ENCODE data around the gene LRMDA.

Gene LRMDA

GRCh38 chr10:76074659-76075058 lies 643.2 kb downstream of the LRMDA start:
- no peak for DNase-seq

- no peak for DNase-seq
These were observed 649.0 kb downstream of the LRMDA start for GRCh38 chr10:76080451-76080850.

- no peak for DNase-seq
These were observed 649.6 kb downstream of the LRMDA start for GRCh38 chr10:76080991-76081390.

GRCh38 chr10:76082232-76082631 lies 650.8 kb downstream of the LRMDA start:
- no peak for DNase-seq

GRCh38 chr10:76082956-76083355 lies 651.5 kb downstream of the LRMDA start:
- no peak for DNase-seq

- no peak for DNase-seq
These were observed 653.8 kb downstream of the LRMDA start for GRCh38 chr10:76085002-76085816.

- no peak for DNase-seq
These were observed 654.4 kb downstream of the LRMDA start for GRCh38 chr10:76085817-76086167.

GRCh38 chr10:76086170-76086760 lies 654.8 kb downstream of the LRMDA start:
- DNase-seq = no peak

- no peak for DNase-seq
These were observed 655.6 kb downstream of the LRMDA start for GRCh38 chr10:76086761-76087639.

- DNase-seq = no peak
These were observed 656.6 kb downstream of the LRMDA start for GRCh38 chr10:76088008-76088407.

- DNase-seq = no peak
These were observed 657.6 kb downstream of the LRMDA start for GRCh38 chr10:76088980-76089379.

GRCh38 chr10:76089556-76090180 lies 658.2 kb downstream of the LRMDA start:
- no peak for DNase-seq

GRCh38 chr10:76091926-76092325 lies 660.5 kb downstream of the LRMDA start:
- no peak for DNase-seq

GRCh38 chr10:76106611-76107010 lies 675.2 kb downstream of the LRMDA start:
- no peak for DNase-seq

- no peak for DNase-seq
These were observed 677.3 kb downstream of the LRMDA start for GRCh38 chr10:76108563-76109359.

GRCh38 chr10:76111404-76111803 lies 680.0 kb downstream of the LRMDA start:
- DNase-seq = no peak

GRCh38 chr10:76111986-76112825 lies 680.8 kb downstream of the LRMDA start:
- no peak for DNase-seq

- DNase-seq = no peak
These were observed 681.4 kb downstream of the LRMDA start for GRCh38 chr10:76112826-76113150.

GRCh38 chr10:76113952-76114351 lies 682.5 kb downstream of the LRMDA start:
- no peak for DNase-seq

- no peak for DNase-seq
These were observed 683.2 kb downstream of the LRMDA start for GRCh38 chr10:76114581-76115001.

- DNase-seq = no peak
These were observed 683.7 kb downstream of the LRMDA start for GRCh38 chr10:76115131-76115470.
